Endothelial cell of umbilical vein (primary cell): Measurements from ENCODE around the gene ZNF366. TPM values are rescaled to one million over a fixed set of nuclear protein-coding genes. Genes with fewer than 3 reads are reported as not detected.

ENCODE experiments used
- BruUV-seq: library from RNA; stranded (reverse); fragments of 400-500 nt; replicated peaks from 2 replicates; lab custom pipeline; 2021; lab: Mats Ljungman, UMichigan
- CTCF ChIA-PET: fragments of 300-600, 350-600 bp; sonication (Branson Sonifier 250); formaldehyde crosslinking; loops from one replicate; lab custom pipeline; 2021; ENCODE audit warnings: antibody characterized with exemption, inconsistent platforms; lab: Charles Lee
- POLR2A ChIA-PET: fragments of 300-600, 350-600 bp; sonication (Branson Sonifier 250); formaldehyde crosslinking; loops from one replicate; lab custom pipeline; 2021; ENCODE audit warnings: antibody characterized with exemption, inconsistent platforms; lab: Charles Lee
- DNase-seq: peaks from one replicate; pipeline ENCODE4 v3.0.0-alpha.2; 2011; ENCODE audit warnings: low read depth, low spot score
- FAIRE-seq: peaks from 2 replicates; lab custom pipeline; 2011; peaks lifted over from hg19 to GRCh38; lab: Jason Lieb, UNC
- H2AFZ ChIP-seq: 2 replicates; pipeline ENCODE4 v1.6.0; 2012; ENCODE audit warnings: low read depth, low read length, control low read depth, inconsistent platforms
- H3K27ac ChIP-seq: 2 replicates; pipeline ENCODE4 v1.5.1; 2011; ENCODE audit warnings: low read depth, mild to moderate bottlenecking, control low read depth, low read length, moderate library complexity; ENCODE audit not compliant: insufficient read depth
- H3K27me3 ChIP-seq, 2 experiments: 2 replicates each; pipeline versions ENCODE4 v1.6.0 to v1.6.1; 2011; ENCODE audit warnings: low read length in 2 of 2, mixed read lengths in 1 of 2; ENCODE audit not compliant: control insufficient read depth in 2 of 2, insufficient read depth in 2 of 2
- H3K36me3 ChIP-seq, 2 experiments: 2 replicates in 1 of 2; 3 replicates in 1 of 2; pipeline ENCODE4 v1.5.1; 2011; ENCODE audit warnings: low read length in 2 of 2, mild to moderate bottlenecking in 1 of 2, moderate library complexity in 1 of 2; ENCODE audit not compliant: control insufficient read depth in 2 of 2, insufficient read depth in 2 of 2; ENCODE audit errors: extremely low read depth in 1 of 2
- H3K4me1 ChIP-seq: 3 replicates; pipeline ENCODE4 v1.5.1; 2011; ENCODE audit warnings: mild to moderate bottlenecking, low read length; ENCODE audit not compliant: control insufficient read depth, insufficient read depth; ENCODE audit errors: extremely low read depth
- H3K4me2 ChIP-seq: 2 replicates; pipeline ENCODE4 v1.6.1; 2011; ENCODE audit warnings: low read length, control low read depth, mixed read lengths; ENCODE audit not compliant: insufficient read depth
- H3K4me3 ChIP-seq, 3 experiments: fragments of 200-600 bp in 1 of 3; sonication (generic), shearing (Covaris generic) in 1 of 3; replicated peaks in 1 of 3; 2 replicates each; pipeline ENCODE4 v1.5.1; 2011 to 2016; ENCODE audit warnings: control low read depth in 3 of 3, low read length in 3 of 3, mild to moderate bottlenecking in 2 of 3, inconsistent platforms in 1 of 3, low read depth in 1 of 3, moderate library complexity in 1 of 3; ENCODE audit not compliant: insufficient read depth in 1 of 3
- H3K79me2 ChIP-seq: 2 replicates; pipeline ENCODE4 v1.6.0; 2012; ENCODE audit warnings: low read length, inconsistent platforms; ENCODE audit not compliant: control insufficient read depth, insufficient read depth
- H3K9ac ChIP-seq: replicated peaks from 2 replicates; pipeline ENCODE3; 2011; ENCODE audit warnings: low read length, control low read depth; ENCODE audit not compliant: insufficient read depth; ENCODE audit errors: extremely low read depth
- H3K9me1 ChIP-seq: replicated peaks from 3 replicates; pipeline ENCODE4 v1.6.0; 2011; ENCODE audit warnings: mild to moderate bottlenecking, low read length; ENCODE audit not compliant: control insufficient read depth, insufficient read depth; ENCODE audit errors: extremely low read depth
- H3K9me3 ChIP-seq: replicated peaks from 2 replicates; pipeline ENCODE4 v1.5.1; 2012; ENCODE audit warnings: low read length, inconsistent platforms; ENCODE audit not compliant: control insufficient read depth, insufficient read depth
- H4K20me1 ChIP-seq: replicated peaks from 2 replicates; pipeline ENCODE3; 2011; ENCODE audit warnings: mild to moderate bottlenecking, low read length; ENCODE audit not compliant: control insufficient read depth, insufficient read depth; ENCODE audit errors: extremely low read depth
- CTCF ChIP-seq, 2 donors: IDR thresholded peaks; 1 replicate in 1 of 2; 2 replicates in 1 of 2; pipeline ENCODE4 v1.5.1; 2011; ENCODE audit warnings: low read length in 2 of 2, mild to moderate bottlenecking in 2 of 2, moderate library complexity in 2 of 2, control low read depth in 1 of 2, inconsistent platforms in 1 of 2, low read depth in 1 of 2; ENCODE audit not compliant: insufficient read depth in 1 of 2; ENCODE audit errors: extremely low read depth in 1 of 2
- EZH2 ChIP-seq: IDR thresholded peaks from 2 replicates; pipeline ENCODE4 v1.6.1; 2012; ENCODE audit warnings: borderline replicate concordance, low read depth, mild to moderate bottlenecking, moderate library complexity, low read length, inconsistent platforms; ENCODE audit not compliant: severe bottlenecking
- FOS ChIP-seq: IDR thresholded peaks from 2 replicates; pipeline ENCODE4 v1.6.1; 2011; ENCODE audit warnings: mild to moderate bottlenecking, low read length, moderate library complexity, borderline replicate concordance; ENCODE audit not compliant: insufficient read depth
- GATA2 ChIP-seq: IDR thresholded peaks from 2 replicates; pipeline ENCODE4 v1.7.0; 2011; ENCODE audit warnings: low read depth, mild to moderate bottlenecking, moderate library complexity, mixed read lengths, low read length; ENCODE audit not compliant: insufficient read length, insufficient read depth
- MYC ChIP-seq: IDR thresholded peaks from one replicate; pipeline ENCODE4 v1.6.1; 2011; ENCODE audit warnings: mild to moderate bottlenecking, low read depth, low read length
- POLR2A ChIP-seq: IDR thresholded peaks from 2 replicates; pipeline ENCODE4 v1.6.1; 2012; ENCODE audit warnings: low read depth, mild to moderate bottlenecking, control low read depth, low read length
- dilution Hi-C: fragments of 300-500 bp; cut with MboI; formaldehyde crosslinking; loops from one replicate; pipeline ENCODE4 v1.15.0; 2019; ENCODE audit warnings: low sequenced_read_pairs; ENCODE audit not compliant: extremely low pct_ligation_motif_present
- intact Hi-C: fragments of 100-400 bp; cut with micrococcal nuclease; formaldehyde crosslinking; loops from one replicate; pipeline ENCODE4 v1.10.0; 2022
- polyA plus RNA-seq, 4 experiments: library from polyadenylated mRNA; depleted of rRNA in 3 of 4; stranded (reverse) in 3 of 4; unstranded in 1 of 4; fragments of >200 nt; gene quantifications; 2 replicates each; pipeline versions ENCODE4 v1.2.1 to v1.2.3, GENCODE V29; 2011 to 2012; ENCODE audit warnings: missing spikeins in 1 of 4
- total RNA-seq: library from RNA; stranded (reverse); gene quantifications from 2 replicates; pipeline ENCODE4 v1.2.3, GENCODE V29; 2021

ZNF366 gene
- total and polyA plus RNA-seq, 2 donors (not counting 3 experiments of a cell fraction or from before 2014, with no cell fraction given), result 1.3 to 4.1 TPM

DNA sequence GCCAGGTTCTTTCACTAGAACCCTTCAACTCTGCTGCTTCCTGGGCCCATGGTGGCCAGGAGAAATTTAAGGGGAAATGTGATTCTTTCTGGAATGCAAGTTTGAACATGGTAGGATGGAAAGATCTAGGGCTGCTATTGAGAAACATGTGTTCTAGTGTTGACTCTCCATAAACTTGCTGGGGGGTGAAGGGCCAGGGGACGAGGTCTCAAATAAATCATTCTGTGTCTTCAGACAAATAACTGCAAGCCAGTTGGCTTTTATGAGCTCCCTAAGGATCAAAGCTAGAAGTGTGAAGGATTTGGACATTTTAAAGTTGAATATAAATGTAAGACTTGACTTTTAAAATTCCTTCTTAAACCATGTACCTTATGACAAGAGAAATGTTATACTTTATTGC lies 78.5 kb downstream of the ZNF366 start:
- FAIRE-seq, result peak; percentile 21
- dilution Hi-C loops, result no loop called here
- Histone ChIP-seq H3K9me3 (no peaks in the 10 kb centered on the region), H3K4me2 (no peak overlapping the region), H3K79me2 (no peaks in the 10 kb centered on the region), H3K36me3 (no peaks in the 10 kb centered on the region), H3K4me3 (no peak overlapping the region), H3K27me3 (no peaks in the 10 kb centered on the region), H4K20me1 (no peaks in the 10 kb centered on the region), H3K27ac (no peak overlapping the region), H3K4me1 (no peaks in the 10 kb centered on the region), H2AFZ (no peak overlapping the region), H3K9me1 (no peaks in the 10 kb centered on the region), H3K9ac (no peak overlapping the region)
- ChIA-PET POLR2A (no interaction called here), CTCF (interaction anchor here (1.4 kb wide), 1 partner anchor 49 kb away, joined by 3 read pairs; no protein-coding TSS in a partner anchor)
- intact Hi-C loops, result no loop called here
- no peak for DNase-seq
- TF ChIP-seq EZH2 (no peak), POLR2A (no peak), MYC (no peak), GATA2 (no peak), FOS (no peak), CTCF (IDR thresholded peaks at IDR 0.05; ENCODE audit: extremely low read depth in 1 of 2, insufficient read depth in 1 of 2, low read depth in 1 of 2, low read length in 2 of 2) (no peak)
- no TSS peak for BruUV-seq
